GM18502 (cell line): ENCODE data around the gene NOMO2.
A peak's percentile ranks its signal among the peaks of the same experiment; 100 is the strongest.
"Not testable (repeated sequence)": the region's sequence is repeated elsewhere in the genome, so short reads cannot be mapped to it uniquely, and the experiment has no call there.

Experiments used
- ATAC-seq: cut with Tn5 transposase; IDR thresholded peaks from one replicate; pipeline ENCODE4 v1.9.1; 2021; ENCODE audit warnings: mild to moderate bottlenecking; ENCODE audit not compliant: unreplicated experiment, poor library complexity

NOMO2 gene, protein sequence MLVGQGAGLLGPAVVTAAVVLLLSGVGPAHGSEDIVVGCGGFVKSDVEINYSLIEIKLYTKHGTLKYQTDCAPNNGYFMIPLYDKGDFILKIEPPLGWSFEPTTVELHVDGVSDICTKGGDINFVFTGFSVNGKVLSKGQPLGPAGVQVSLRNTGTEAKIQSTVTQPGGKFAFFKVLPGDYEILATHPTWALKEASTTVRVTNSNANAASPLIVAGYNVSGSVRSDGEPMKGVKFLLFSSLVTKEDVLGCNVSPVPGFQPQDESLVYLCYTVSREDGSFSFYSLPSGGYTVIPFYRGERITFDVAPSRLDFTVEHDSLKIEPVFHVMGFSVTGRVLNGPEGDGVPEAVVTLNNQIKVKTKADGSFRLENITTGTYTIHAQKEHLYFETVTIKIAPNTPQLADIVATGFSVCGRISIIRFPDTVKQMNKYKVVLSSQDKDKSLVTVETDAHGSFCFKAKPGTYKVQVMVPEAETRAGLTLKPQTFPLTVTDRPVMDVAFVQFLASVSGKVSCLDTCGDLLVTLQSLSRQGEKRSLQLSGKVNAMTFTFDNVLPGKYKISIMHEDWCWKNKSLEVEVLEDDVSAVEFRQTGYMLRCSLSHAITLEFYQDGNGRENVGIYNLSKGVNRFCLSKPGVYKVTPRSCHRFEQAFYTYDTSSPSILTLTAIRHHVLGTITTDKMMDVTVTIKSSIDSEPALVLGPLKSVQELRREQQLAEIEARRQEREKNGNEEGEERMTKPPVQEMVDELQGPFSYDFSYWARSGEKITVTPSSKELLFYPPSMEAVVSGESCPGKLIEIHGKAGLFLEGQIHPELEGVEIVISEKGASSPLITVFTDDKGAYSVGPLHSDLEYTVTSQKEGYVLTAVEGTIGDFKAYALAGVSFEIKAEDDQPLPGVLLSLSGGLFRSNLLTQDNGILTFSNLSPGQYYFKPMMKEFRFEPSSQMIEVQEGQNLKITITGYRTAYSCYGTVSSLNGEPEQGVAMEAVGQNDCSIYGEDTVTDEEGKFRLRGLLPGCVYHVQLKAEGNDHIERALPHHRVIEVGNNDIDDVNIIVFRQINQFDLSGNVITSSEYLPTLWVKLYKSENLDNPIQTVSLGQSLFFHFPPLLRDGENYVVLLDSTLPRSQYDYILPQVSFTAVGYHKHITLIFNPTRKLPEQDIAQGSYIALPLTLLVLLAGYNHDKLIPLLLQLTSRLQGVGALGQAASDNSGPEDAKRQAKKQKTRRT

DNA sequence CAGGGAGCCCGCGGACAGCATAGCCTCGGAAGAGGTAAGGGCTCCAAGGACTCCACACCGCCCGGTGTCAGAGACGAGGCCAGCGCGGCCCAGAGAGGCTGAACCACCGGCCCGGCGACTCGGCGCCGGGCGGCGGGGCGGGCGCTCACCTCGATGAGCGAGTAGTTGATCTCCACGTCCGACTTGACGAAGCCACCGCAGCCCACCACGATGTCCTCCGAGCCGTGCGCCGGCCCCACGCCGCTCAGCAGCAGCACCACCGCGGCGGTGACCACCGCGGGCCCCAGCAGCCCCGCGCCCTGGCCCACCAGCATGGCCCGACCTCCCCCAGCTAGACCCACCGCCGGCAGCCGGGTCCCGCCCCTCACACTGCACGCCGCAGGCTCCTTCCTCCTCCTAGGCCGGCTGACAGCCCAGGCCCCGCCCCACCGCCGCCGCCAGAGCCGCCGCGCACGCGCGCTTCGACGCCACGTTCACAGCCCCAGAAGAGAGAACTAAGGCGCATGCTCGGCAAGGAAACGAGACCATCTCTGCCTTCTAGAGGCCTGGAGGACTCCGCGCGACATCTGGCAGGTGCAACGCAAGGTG, at the start of gene NOMO2:
TSS of gene NOMO2 (minus strand) at position 371 of the 588 bp plus-strand sequence. CDS start at position 314, 57 bp downstream.
- ATAC-seq: peak; percentile 90

DNA sequence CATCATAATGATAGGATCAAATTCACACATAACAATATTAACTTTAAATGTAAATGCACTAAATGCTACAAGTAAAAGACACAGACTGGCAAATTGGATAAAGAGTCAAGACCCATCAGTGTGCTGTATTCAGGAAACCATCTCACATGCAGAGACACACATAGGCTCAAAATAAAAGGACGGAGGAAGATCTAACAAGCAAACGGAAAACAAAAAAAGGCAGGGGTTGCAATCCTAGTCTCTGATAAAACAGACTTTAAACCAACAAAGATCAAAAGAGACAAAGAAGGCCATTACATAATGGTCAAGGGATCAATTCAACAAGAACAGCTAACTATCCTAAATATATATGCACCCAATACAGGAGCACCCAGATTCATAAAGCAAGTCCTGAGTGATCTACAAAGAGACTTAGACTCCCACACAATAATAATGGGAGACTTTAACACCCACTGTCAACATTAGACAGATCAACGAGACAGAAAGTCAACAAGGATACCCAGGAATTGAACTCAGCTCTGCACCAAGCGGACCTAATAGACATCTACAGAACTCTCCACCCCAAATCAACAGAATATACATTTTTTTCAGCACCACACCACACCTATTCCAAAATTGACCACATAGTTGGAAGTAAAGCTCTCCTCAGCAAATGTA, 48.4 kb upstream of the NOMO2 start:
- not testable (repeated sequence) for ATAC-seq

DNA sequence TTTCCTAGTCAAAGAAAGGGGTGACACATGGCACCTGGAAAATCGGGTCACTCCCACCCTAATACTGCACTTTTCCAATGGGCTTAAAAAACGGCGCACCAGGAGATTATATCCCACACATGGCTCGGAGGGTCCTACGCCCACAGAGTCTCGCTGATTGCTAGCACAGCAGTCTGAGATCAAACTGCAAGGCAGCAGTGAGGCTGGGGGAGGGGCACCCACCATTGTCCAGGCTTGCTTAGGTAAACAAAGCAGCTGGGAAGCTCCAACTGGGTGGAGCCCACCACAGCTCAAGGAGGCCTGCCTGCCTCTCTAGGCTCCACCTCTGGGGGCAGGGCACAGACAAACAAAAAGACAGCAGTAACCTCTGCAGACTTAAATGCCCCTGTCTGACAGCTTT, 46.4 kb upstream of the NOMO2 start:
- ATAC-seq: not testable (repeated sequence)

DNA sequence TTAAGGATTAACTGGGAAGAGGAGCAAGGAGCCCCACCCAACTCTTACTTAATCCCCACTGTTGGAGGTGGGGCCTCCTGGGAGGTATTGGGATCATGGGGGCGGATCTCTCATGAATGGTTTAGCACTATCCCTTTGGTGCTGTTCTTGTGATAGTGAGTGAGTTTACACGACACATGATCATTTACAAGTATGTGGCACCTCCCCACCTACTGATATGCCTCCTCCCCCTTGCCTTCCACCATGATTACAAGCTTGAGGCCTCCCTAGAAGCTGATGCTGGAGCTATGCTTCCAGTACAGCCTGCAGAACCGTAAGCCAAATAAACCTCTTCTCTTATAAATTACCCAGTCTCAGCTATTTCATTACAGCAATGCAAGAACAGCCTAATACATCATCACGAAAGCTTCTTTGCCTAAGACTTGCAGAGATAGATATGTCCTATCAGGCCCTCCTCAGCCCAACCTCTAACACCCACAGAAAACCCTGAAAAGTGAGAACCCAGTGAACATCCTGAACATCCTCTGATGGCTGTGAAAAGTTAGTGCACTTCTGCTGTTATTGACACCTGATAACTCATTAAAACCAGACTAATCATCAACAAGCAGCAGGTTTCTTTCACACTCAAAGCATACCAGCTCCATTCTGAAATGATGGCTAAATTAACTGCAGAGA, 41.8 kb upstream of the NOMO2 start:
- ATAC-seq: not testable (repeated sequence)

DNA sequence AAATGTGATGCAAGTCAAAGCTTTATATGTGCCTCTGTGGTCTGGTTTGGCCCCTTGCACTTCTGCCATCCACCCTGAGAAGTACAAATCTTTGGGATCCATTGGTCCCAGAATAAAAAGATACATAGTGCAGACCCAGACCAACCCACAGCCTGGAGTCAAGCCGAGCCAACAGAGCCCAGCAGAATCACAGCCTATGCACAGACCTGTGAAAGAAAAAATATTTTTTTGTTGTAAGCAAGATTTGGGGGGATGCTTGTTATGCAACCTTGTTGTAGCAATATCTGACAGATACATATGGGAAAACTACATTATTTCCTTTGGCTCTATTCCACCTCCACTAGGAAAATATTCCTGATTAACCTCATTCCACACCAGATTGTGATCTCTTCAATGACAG, 36.7 kb upstream of the NOMO2 start:
- not testable (repeated sequence) for ATAC-seq

DNA sequence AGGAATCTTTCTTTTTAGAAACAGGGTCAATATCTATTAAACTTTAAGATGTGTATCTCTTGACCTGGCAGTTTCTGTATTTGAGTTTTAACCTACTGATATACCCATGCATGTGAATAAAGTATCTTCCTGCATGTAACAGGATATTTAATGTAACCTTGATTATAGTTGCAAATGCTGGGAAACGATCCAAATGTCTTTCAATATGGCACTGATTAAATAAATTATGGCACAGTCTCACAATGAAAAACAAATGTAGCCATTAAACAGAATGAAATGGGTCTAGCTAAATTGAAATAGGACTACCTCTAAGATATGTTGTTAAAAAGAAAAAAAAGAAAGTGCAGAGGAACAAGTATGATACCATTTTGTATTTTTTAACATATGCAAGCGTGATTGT, 35.8 kb upstream of the NOMO2 start:
- ATAC-seq: not testable (repeated sequence)

DNA sequence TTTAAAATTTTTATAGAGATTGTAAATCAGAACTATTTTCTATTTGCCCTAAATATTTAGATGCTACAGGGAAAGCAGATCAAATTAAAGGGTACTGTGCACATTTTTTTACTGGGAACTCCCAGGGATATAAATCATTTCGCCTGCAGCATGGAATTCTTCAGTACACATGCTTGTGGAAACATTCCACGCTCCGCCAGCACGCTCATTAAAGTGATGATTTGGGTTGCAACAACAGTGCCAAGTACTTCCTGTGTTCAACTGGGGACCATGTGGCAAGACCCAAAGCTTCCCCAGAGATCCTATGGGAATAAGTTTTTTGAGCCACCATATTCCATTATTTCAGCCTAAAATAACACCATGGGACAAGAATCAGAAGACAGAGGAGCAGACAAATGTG, 35.4 kb upstream of the NOMO2 start:
- not testable (repeated sequence) for ATAC-seq

DNA sequence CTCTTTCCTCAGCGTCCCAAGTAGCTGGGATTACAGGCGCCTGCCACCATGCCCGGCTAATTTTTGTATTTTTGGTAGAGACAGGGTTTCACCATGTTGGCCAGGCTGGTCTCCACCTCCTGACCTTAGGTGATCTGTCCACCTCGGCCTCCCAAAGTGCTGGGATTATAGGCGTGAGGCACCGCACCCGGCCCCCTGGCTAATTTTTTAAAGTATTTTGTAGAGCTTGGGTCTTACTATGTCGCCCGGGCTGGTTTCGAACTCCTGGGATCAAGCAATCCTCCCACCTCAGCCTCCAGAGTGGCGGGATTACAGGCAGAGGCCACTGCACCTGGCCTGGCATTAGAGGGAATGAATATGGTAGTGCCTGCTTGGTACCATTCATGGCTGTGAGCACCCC, 33.9 kb upstream of the NOMO2 start:
- not testable (repeated sequence) for ATAC-seq

DNA sequence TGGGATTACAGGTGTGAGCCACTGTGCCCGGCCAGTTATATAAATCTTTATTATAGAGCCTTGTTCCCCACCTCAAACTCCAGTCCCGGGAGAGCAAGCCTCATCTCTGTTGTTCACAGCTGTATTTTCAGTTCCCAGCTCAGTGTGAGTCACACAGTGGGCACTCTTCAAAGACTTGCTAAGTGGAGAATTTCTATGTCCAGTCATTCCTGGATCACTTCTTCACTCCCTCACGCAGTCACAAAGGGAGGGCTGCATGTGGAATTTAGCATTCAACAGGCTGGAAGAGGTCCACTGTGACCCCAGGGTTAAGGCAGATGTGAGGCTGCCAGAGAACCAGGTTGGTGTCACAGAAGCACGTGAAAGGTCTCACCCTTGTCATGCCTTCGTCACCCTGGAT, 33.0 kb upstream of the NOMO2 start:
- ATAC-seq: not testable (repeated sequence)

DNA sequence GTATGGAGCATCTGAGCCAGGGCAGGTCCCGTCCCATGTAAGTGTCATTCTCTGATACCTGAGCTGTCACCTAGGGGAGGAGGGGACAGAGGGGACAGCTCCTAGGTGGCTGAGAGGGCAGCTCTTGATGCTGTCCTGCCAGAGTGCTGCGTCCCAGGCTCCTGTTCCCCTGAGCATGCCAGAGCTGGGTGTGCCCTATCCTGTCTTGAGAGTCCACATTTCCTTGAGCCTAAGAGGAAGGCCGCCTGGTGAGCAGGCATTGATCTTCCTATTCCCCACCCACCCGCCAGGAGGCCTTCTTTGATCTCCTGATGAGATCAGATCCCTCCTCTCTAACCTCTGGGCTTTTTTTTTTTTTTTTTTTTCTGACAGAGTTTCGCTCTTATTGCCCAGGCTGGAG, 32.0 kb upstream of the NOMO2 start:
- not testable (repeated sequence) for ATAC-seq

DNA sequence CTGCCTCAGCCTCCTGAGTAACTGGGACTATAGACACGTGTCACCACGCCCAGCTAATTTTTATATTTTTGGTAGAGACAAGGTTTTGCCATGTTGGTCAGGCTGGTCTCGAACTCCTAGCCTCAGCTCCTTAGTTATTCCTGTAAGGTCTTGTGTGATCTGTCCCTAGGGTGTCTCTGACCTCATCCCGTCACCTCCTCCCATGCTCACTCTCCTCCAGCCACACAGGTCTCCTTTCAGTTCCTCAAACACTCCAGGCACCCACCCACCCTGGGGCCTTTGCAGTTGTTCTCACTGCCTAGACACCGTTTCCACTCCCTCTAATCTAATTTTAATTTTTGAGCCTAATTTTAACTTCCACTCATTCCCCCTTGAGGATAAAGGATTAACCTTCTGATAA, 31.1 kb upstream of the NOMO2 start:
- ATAC-seq: not testable (repeated sequence)

DNA sequence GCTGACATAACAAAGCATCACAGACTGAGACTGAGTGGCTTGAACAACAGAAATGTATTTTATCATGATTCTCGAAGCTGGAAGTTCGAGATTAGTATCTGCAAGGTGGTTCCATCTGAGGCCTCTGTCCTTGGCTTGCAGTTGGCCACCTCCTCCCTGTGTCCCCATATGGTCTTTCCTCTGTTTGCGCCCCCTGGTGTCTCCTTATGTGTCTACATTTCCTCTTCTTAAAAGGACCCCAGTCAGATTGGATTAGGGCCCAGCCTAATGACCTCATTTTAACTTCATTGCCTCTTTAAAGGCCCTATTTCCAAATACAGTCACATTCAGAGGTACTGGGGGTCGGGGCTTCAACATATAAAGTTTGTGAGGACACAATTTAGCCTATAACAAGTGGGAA, 30.0 kb upstream of the NOMO2 start:
- not testable (repeated sequence) for ATAC-seq

DNA sequence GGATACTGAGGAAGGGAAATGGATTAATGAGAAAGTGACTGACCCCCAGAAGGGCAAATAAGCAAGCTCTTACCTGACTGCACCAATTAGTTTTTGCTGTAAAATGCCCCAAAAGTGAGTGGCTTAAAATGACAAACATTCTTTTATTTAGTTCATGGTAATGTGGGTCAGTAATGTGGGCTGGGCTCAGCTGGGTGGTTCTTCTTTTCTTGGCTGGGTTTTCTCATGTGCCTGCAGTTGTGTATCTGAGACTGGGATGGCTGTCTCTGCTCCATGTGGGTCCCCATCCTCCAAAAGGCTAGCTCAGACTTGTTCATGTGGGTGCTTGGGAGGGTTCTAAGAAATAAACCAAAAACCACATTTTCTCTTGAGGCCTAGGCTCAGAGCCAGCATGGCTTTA, 29.5 kb upstream of the NOMO2 start:
- not testable (repeated sequence) for ATAC-seq

DNA sequence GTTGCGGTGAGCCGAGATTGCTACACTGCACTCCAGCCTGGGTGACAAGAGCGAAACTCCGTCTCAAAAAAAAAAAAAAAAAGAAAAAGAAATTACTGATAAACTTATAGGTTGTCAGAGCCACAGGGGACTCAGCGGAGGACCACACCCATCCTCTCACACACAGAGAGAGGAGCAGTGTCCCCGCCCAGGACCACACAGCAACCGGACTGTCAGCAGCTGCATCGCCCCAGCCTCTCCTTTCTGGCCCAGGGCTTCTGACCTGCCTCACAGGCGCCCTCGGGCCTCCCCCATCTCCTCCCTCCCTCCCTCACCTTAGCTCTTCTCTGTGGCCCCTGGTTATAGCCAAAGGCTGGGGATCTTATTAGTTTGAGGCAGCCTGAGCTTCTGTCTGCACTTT, 27.9 kb upstream of the NOMO2 start:
- ATAC-seq: not testable (repeated sequence)

DNA sequence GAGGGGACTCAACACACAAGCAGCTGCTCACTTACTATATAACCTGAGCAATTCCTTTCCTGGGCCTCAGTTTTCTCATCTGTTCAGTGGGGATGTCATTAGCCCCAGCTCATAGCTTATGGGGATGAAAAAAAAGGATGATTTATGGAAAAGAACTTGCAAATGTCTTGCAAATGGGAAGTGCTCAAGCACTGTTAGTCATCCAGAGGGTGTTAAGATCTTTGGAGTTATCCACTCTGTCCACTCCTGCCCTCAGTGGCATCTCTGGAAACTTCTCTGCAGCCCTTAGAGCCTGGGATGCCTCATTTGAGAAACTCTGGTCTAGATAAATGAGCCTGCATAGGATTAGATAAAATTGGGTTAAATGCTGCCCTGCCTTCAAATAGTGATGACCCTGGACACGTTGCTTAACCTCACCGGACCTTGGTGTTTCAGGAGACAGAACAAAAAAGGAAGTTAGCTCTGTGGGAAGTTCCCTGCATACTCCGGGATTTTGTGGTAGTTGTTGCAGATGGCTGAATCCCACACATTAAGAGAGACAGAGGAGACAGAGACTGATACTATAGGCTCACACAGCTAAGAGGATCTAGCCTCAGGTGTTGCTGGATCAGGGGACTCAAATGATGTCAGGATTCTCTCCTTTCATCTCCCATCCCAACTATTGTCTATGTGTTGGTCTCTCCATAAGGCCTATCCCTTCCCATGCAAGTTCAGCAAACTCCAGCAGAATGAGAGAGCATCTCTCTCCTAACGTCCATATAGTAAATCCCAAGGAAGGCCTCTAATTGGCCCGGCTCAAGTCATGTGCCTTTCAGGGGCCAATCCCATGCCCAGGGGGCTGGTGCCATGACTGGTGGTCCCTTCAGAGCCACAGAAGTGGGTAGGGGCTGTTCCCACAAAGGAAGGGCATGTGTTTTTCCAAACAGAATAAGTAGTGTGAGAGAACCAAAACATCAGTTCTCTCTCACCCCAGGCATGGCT, 25.0 kb upstream of the NOMO2 start:
- not testable (repeated sequence) for ATAC-seq

DNA sequence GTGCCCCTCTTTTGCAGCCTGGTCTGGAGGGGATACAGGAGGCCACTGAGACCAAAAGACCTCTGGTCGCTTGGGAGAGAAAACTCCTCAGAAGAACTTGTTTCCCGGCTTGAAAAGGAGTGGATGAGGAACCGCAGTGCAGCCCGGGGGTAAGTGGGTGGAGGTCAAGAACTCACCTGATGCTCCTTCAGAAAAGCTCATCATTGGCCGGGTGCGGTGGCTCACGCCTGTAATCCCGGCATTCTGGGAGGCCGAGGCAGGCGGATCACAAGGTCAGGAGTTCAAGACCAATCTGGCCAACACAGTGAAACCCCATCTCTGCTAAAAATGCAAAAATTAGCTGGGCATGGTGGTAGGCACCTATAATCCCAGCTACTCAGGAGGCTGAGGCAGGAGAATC, 23.9 kb upstream of the NOMO2 start:
- ATAC-seq: not testable (repeated sequence)

DNA sequence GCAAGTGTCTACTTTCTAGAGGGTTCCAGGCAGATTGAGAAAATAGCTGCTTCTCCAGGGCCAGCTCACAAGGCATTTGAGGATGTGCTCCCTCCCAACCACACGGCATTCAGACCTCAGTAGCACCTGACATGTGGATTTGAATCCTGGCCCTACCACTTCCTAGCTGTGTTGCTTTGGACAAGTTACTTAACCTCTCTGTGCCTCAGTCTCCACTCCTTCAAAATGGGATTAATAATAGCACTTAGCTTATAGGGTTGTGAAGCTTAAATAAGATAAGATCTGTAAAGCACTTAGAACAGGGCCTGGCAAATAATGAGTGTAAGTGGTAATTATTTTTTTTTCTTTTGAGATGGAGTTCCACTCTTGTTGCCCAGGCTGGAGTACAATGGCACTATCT, 21.0 kb upstream of the NOMO2 start:
- ATAC-seq: no peak

DNA sequence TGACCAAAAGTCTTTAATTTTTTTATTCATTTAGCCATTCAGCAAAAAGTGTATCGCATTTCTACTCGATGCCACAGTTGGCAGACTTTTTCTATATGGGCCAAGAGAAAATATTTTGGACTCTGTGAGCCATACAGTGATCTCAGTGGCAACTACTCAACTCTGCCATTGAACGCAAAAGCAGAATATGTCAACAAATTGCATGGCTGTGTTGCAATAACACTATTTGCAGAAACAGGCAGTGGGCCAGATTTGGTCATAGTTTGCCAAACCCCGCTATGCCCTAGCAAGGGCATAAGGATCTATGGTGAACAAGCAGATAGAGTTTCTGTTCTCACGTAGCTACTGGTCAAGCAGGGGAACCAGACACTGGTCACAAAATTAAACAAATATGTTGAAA, 18.5 kb upstream of the NOMO2 start:
- not testable (repeated sequence) for ATAC-seq
